ENCODE results near the gene SLC27A5. TPM values are rescaled to one million over a fixed set of nuclear protein-coding genes. Genes with fewer than 3 reads are reported as not detected.

SLC27A5 gene
- total RNA-seq, 1 experiment from 2014 or later = 8.4 TPM

DNA sequence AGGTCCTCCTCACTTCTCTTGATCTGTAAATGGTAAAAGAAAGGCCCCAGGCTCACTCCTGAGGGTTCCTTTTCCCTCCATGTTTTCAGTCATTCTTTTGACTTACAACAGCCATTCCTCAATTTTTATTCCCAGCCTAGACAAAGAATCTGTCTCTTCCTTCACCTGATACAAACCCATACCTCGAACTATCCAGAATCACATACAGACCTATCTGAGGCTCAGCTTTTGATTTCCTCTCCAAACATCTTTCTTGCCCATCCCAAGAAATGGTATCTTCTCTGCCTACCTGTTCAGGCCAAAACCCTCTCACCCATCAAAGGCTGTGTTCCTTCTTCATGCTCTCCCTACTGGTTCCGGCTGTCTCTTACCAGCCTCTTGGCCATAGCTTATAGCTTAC lies 40.9 kb upstream of the SLC27A5 start:
- CTCF ChIA-PET = no interaction called here

DNA sequence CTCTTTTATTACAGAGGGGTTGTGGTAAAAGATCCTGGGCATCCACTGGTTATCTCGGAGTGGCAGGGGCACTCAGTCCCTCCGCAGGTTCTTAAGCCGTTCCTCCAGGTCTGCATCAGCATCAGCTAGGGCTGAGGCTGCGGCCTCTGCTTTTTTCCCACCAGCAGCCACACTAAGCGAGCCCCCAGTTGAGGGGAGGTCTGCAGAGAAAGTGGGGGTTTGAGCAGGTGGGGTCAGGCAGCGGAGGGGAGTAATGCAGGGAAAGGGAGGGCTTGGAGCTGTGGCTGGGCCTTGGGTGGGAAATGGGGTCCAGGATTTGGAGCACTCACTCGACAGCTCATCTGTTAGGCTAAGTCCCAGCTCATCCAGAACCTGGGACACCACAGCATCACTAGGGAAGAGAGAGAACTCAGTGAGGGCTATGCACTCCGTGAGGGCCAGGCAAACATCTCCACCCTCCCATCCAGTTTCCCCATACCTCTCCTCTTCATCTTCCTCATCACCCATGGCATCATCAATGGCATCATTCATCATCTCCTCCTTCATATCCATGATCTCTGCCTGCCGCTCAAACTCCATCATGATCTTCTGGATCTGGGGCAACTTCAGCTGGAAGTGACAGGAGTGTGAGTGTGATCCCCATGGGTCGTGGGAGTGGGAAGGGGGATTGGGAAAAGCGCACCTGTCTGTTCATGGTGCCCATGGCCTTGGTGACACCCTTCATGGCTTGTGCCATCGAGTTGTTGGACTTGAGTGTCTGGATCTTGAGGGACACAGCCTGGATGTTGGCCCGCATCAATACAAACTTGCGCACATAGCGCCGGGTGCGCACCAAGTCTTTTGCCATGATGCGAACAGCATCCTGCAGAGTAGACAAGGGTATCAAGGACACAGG lies 40.0 kb upstream of the SLC27A5 start:
- H3K4me2 ChIP-seq = no peak overlapping the region
- H3K9me3 ChIP-seq (ENCODE audit: insufficient read depth, low read depth) = no peaks in the 10 kb centered on the region
- BruUV-seq (replicated peaks) = TSS peak; percentile 54
- no peak for DNase-seq
- peaks cover 22% of the 10 kb centered on the region; the same call in 1 of the 2 replicates for H3F3A ChIP-seq (ENCODE audit: insufficient read depth, low read depth)
- no peaks in the 10 kb centered on the region for H3K27me3 ChIP-seq (ENCODE audit: insufficient read depth, low read depth)
- no peaks in the 10 kb centered on the region for H3K9me2 ChIP-seq (ENCODE audit: insufficient read depth)
- H3K36me3 ChIP-seq (ENCODE audit: low read depth) = peaks cover 5% of the 10 kb centered on the region; the same call in 1 of the 2 replicates
- H3K27ac ChIP-seq = no peak overlapping the region
- ChIA-PET CTCF (no interaction called here), POLR2A (ENCODE audit: unreplicated experiment) (no interaction called here)
- TF ChIP-seq, protein P1, sequence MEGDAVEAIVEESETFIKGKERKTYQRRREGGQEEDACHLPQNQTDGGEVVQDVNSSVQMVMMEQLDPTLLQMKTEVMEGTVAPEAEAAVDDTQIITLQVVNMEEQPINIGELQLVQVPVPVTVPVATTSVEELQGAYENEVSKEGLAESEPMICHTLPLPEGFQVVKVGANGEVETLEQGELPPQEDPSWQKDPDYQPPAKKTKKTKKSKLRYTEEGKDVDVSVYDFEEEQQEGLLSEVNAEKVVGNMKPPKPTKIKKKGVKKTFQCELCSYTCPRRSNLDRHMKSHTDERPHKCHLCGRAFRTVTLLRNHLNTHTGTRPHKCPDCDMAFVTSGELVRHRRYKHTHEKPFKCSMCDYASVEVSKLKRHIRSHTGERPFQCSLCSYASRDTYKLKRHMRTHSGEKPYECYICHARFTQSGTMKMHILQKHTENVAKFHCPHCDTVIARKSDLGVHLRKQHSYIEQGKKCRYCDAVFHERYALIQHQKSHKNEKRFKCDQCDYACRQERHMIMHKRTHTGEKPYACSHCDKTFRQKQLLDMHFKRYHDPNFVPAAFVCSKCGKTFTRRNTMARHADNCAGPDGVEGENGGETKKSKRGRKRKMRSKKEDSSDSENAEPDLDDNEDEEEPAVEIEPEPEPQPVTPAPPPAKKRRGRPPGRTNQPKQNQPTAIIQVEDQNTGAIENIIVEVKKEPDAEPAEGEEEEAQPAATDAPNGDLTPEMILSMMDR (conservative IDR thresholded peaks at IDR 0.05) = no peak
- TF ChIP-seq EZH2 (IDR thresholded peaks at IDR 0.05; ENCODE audit: low read depth) = no peak
- peaks cover 36% of the 10 kb centered on the region for H3K79me2 ChIP-seq (ENCODE audit: low read depth)
- peaks cover 9% of the 10 kb centered on the region; the same call in 1 of the 2 replicates for H4K20me1 ChIP-seq (ENCODE audit: insufficient read depth)
- intact Hi-C loops (cut with micrococcal nuclease; ENCODE audit: unreplicated experiment) = no loop called here
- H3K4me1 ChIP-seq (replicated peaks; ENCODE audit: insufficient read depth) = peaks cover 7% of the 10 kb centered on the region; the same call in 1 of the 2 replicates
- H3K4me3 ChIP-seq = no peak overlapping the region
- H2AFZ ChIP-seq = no peak overlapping the region

More for the DNA sequence above, 40.9 kb upstream of the SLC27A5 start:
- 0 out of 2 replicates have a peak, but pooled peaks cover under 1% of the 10 kb centered on the region for H3K36me3 ChIP-seq (ENCODE audit: low read depth)
- intact Hi-C loops (cut with micrococcal nuclease; ENCODE audit: unreplicated experiment) = no loop called here
- DNase-seq = no peak
- peaks cover 22% of the 10 kb centered on the region; the same call in 1 of the 2 replicates for H3F3A ChIP-seq (ENCODE audit: insufficient read depth, low read depth)
- peaks cover under 1% of the 10 kb centered on the region; the same call in 1 of the 2 replicates for H4K20me1 ChIP-seq (ENCODE audit: insufficient read depth)
- no TSS peak for BruUV-seq (replicated peaks)
- H3K9me2 ChIP-seq (ENCODE audit: insufficient read depth) = no peaks in the 10 kb centered on the region
- POLR2A ChIA-PET (ENCODE audit: unreplicated experiment) = no interaction called here
- peaks cover 7% of the 10 kb centered on the region; the same call in 1 of the 2 replicates for H3K4me1 ChIP-seq (replicated peaks; ENCODE audit: insufficient read depth)
- no peak overlapping the region for H3K27ac ChIP-seq
- H3K9me3 ChIP-seq (ENCODE audit: insufficient read depth, low read depth) = no peaks in the 10 kb centered on the region
- H2AFZ ChIP-seq = no peak overlapping the region
- no peaks in the 10 kb centered on the region for H3K27me3 ChIP-seq (ENCODE audit: insufficient read depth, low read depth)
- TF ChIP-seq, protein P1 (conservative IDR thresholded peaks at IDR 0.05) = no peak
- no peak for TF ChIP-seq EZH2 (IDR thresholded peaks at IDR 0.05; ENCODE audit: low read depth)
- peaks cover 27% of the 10 kb centered on the region for H3K79me2 ChIP-seq (ENCODE audit: low read depth)
- H3K4me2 ChIP-seq = no peak overlapping the region
- H3K4me3 ChIP-seq = no peak overlapping the region

DNA sequence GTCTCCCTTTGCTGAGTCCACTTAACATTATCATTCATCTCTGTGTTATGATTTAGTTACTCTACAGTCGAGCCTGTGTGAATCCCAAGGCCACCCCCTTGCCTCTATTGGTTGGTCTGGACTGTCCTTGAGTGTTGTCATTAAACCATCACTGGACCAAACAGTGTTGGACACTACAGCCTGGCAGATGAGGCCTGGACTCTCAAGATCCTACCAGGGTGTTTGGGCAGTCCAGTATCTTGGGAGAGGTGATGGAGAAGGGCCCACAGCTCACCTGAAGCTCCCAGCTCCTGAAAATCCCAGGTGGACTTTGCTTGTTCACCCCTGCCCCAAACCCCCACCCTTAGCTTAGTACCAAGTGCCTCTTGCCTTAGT lies 39.3 kb upstream of the SLC27A5 start:
- intact Hi-C loops (cut with micrococcal nuclease; ENCODE audit: unreplicated experiment) = no loop called here
- peaks cover 22% of the 10 kb centered on the region; the same call in 1 of the 2 replicates for H3F3A ChIP-seq (ENCODE audit: insufficient read depth, low read depth)
- no peak for TF ChIP-seq EZH2 (IDR thresholded peaks at IDR 0.05; ENCODE audit: low read depth)
- TF ChIP-seq, protein P1 (conservative IDR thresholded peaks at IDR 0.05) = no peak
- peaks cover 5% of the 10 kb centered on the region; the same call in 1 of the 2 replicates for H3K36me3 ChIP-seq (ENCODE audit: low read depth)
- H3K79me2 ChIP-seq (ENCODE audit: low read depth) = peaks cover 43% of the 10 kb centered on the region
- H3K27me3 ChIP-seq (ENCODE audit: insufficient read depth, low read depth) = no peaks in the 10 kb centered on the region
- no peak overlapping the region for H3K4me2 ChIP-seq
- CTCF ChIA-PET = no interaction called here
- H3K27ac ChIP-seq = no peak overlapping the region
- H3K4me3 ChIP-seq = no peak overlapping the region
- no peak overlapping the region for H2AFZ ChIP-seq
- POLR2A ChIA-PET (ENCODE audit: unreplicated experiment) = no interaction called here
- H3K9me2 ChIP-seq (ENCODE audit: insufficient read depth) = no peaks in the 10 kb centered on the region
- no peaks in the 10 kb centered on the region for H3K9me3 ChIP-seq (ENCODE audit: insufficient read depth, low read depth)
- peaks cover 14% of the 10 kb centered on the region; the same call in 1 of the 2 replicates for H3K4me1 ChIP-seq (replicated peaks; ENCODE audit: insufficient read depth)
- H4K20me1 ChIP-seq (ENCODE audit: insufficient read depth) = peaks cover 16% of the 10 kb centered on the region
- BruUV-seq (replicated peaks) = no TSS peak
- DNase-seq = no peak

All from PC-9 (cell line).